NCI-H146 treated with DMSO at 0.1 percent for 48 hours (cell line): ENCODE data around the gene SCD5.
A peak's percentile ranks its signal among the peaks of the same experiment; 100 is the strongest.
"Not testable (repeated sequence)": the region's sequence is repeated elsewhere in the genome, so short reads cannot be mapped to it uniquely, and the experiment has no call there.

Experiments used
- DNase-seq: peaks from one replicate; lab custom pipeline; 2025; ENCODE audit not compliant: unreplicated experiment; lab: John Stamatoyannopoulos, UW

The SCD5 gene

GRCh38 chr4:82798168-82799005 lies at the start of gene SCD5:
Gene SCD5 (minus strand): TSS chr4:82798796. CDS start chr4:82798537, 259 bp downstream.
- DNase-seq = no peak

GRCh38 chr4:82842593-82842992 lies 44.0 kb upstream of the SCD5 start:
- DNase-seq = no peak

GRCh38 chr4:82839624-82840023 lies 41.0 kb upstream of the SCD5 start:
- no peak for DNase-seq

- no peak for DNase-seq
Observed at GRCh38 chr4:82833696-82834313, 35.2 kb upstream of the SCD5 start.

- not testable (repeated sequence) for DNase-seq
Observed at GRCh38 chr4:82833060-82833459, 34.5 kb upstream of the SCD5 start.

GRCh38 chr4:82825425-82825824 lies 26.8 kb upstream of the SCD5 start:
- DNase-seq = no peak

- DNase-seq = no peak
Observed at GRCh38 chr4:82823062-82823461, 24.5 kb upstream of the SCD5 start.

GRCh38 chr4:82820689-82821088 lies 22.1 kb upstream of the SCD5 start:
- no peak for DNase-seq

GRCh38 chr4:82818664-82819662 lies 20.4 kb upstream of the SCD5 start:
- no peak for DNase-seq

GRCh38 chr4:82816874-82817273 lies 18.3 kb upstream of the SCD5 start:
- DNase-seq = not testable (repeated sequence)

GRCh38 chr4:82814034-82814433 lies 15.4 kb upstream of the SCD5 start:
- no peak for DNase-seq

GRCh38 chr4:82811838-82812341 lies 13.3 kb upstream of the SCD5 start:
- peak; percentile 9 for DNase-seq

- DNase-seq = no peak
Observed at GRCh38 chr4:82811392-82811791, 12.8 kb upstream of the SCD5 start.

- no peak for DNase-seq
Observed at GRCh38 chr4:82810176-82810575, 11.6 kb upstream of the SCD5 start.

- no peak for DNase-seq
Observed at GRCh38 chr4:82809619-82810018, 11.0 kb upstream of the SCD5 start.

- DNase-seq = no peak
Observed at GRCh38 chr4:82803746-82804145, 5.2 kb upstream of the SCD5 start.

GRCh38 chr4:82802911-82803310 lies 4.3 kb upstream of the SCD5 start:
- DNase-seq = no peak

- no peak for DNase-seq
Observed at GRCh38 chr4:82801910-82802521, 3.4 kb upstream of the SCD5 start.

- no peak for DNase-seq
Observed at GRCh38 chr4:82799006-82799881, 648 bp upstream of the SCD5 start.
